Neural cell (in vitro differentiated cells): ENCODE data around the gene ERP44.

Experiments
- EP300 ChIP-seq: fragments of 450-650 bp; conservative IDR thresholded peaks from 2 replicates; pipeline ENCODE4 v1.6.1; 2014; ENCODE audit warnings: antibody characterized with exemption, mild to moderate bottlenecking, moderate library complexity; ENCODE audit not compliant: poor library complexity, severe bottlenecking
- RAD21 ChIP-seq: fragments of 450-650 bp; conservative IDR thresholded peaks from 2 replicates; pipeline ENCODE4 v1.6.1; 2014; ENCODE audit warnings: antibody characterized with exemption, mild to moderate bottlenecking, moderate library complexity
- TF ChIP-seq, protein P1 (sequence below): fragments of 450-650 bp; IDR thresholded peaks from 2 replicates; pipeline ENCODE4 v1.5.1; 2014; ENCODE audit warnings: antibody characterized with exemption, mild to moderate bottlenecking, moderate library complexity; ENCODE audit not compliant: poor library complexity, severe bottlenecking
- TF ChIP-seq, protein P2 (sequence below): IDR thresholded peaks from 2 replicates; pipeline ENCODE4 v1.6.1; 2012; ENCODE audit warnings: borderline replicate concordance

DNA sequence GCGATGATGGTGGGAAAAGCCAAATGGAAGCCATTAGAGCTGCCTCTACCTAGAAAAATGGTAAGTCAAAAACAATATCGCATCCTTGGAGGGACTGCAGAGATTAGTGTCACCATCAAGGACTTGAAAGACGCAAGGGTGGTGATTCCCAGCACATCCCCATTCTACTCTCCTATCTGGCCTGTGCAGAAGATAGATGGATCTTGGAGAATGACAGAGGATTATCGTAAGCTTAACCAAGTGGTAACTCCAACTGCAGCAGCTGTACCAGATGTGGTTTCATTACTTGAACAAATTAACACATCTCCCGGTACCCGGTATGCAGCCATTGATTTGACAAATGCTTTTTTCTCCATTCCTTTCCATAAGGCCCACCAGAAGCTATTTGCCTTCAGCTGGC, 23.8 kb downstream of the ERP44 start:
- TF ChIP-seq, protein P1, sequence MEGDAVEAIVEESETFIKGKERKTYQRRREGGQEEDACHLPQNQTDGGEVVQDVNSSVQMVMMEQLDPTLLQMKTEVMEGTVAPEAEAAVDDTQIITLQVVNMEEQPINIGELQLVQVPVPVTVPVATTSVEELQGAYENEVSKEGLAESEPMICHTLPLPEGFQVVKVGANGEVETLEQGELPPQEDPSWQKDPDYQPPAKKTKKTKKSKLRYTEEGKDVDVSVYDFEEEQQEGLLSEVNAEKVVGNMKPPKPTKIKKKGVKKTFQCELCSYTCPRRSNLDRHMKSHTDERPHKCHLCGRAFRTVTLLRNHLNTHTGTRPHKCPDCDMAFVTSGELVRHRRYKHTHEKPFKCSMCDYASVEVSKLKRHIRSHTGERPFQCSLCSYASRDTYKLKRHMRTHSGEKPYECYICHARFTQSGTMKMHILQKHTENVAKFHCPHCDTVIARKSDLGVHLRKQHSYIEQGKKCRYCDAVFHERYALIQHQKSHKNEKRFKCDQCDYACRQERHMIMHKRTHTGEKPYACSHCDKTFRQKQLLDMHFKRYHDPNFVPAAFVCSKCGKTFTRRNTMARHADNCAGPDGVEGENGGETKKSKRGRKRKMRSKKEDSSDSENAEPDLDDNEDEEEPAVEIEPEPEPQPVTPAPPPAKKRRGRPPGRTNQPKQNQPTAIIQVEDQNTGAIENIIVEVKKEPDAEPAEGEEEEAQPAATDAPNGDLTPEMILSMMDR, result no peak
- TF ChIP-seq RAD21 (no peak), EP300 (no peak)
- TF ChIP-seq, protein P2, sequence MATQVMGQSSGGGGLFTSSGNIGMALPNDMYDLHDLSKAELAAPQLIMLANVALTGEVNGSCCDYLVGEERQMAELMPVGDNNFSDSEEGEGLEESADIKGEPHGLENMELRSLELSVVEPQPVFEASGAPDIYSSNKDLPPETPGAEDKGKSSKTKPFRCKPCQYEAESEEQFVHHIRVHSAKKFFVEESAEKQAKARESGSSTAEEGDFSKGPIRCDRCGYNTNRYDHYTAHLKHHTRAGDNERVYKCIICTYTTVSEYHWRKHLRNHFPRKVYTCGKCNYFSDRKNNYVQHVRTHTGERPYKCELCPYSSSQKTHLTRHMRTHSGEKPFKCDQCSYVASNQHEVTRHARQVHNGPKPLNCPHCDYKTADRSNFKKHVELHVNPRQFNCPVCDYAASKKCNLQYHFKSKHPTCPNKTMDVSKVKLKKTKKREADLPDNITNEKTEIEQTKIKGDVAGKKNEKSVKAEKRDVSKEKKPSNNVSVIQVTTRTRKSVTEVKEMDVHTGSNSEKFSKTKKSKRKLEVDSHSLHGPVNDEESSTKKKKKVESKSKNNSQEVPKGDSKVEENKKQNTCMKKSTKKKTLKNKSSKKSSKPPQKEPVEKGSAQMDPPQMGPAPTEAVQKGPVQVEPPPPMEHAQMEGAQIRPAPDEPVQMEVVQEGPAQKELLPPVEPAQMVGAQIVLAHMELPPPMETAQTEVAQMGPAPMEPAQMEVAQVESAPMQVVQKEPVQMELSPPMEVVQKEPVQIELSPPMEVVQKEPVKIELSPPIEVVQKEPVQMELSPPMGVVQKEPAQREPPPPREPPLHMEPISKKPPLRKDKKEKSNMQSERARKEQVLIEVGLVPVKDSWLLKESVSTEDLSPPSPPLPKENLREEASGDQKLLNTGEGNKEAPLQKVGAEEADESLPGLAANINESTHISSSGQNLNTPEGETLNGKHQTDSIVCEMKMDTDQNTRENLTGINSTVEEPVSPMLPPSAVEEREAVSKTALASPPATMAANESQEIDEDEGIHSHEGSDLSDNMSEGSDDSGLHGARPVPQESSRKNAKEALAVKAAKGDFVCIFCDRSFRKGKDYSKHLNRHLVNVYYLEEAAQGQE, result no peak
